ENCODE data around the gene DNAJC3. TPM values are rescaled to one million over a fixed set of nuclear protein-coding genes. Genes with fewer than 3 reads are reported as not detected.
A peak's percentile ranks its signal among the peaks of the same experiment; 100 is the strongest.

DNAJC3 gene
- total and polyA plus RNA-seq, 2 of the 13 experiments (the other 11 are each of a cell fraction or from before 2014, with no cell fraction given), result 10.4 to 48.2 TPM

GRCh38 chr13:95676762-95677563, at the start of gene DNAJC3 (continued):
- no peak for TF ChIP-seq CBX2 (IDR thresholded peaks at IDR 0.05; ENCODE audit: low read depth, low read length)
- TF ChIP-seq CBX2 (CRISPR knock-in tag; IDR thresholded peaks at IDR 0.05; ENCODE audit: low read depth), result no peak
- 0 out of 2 replicates have a peak, but pooled peaks have one; percentile 32 for TF ChIP-seq ZNF572 (CRISPR knock-in tag; IDR thresholded peaks at IDR 0.05)
- TF ChIP-seq ZC3H4 (CRISPR knock-in tag; IDR thresholded peaks at IDR 0.05; ENCODE audit: borderline replicate concordance), result 0 out of 2 replicates have a peak, but pooled peaks have one; percentile 7
- TF ChIP-seq CEBPB (IDR thresholded peaks at IDR 0.05; ENCODE audit: borderline replicate concordance, low read depth, low read length), result no peak
- TF ChIP-seq KLF12 (CRISPR knock-in tag; IDR thresholded peaks at IDR 0.05; ENCODE audit: borderline replicate concordance), result no peak
- TF ChIP-seq HNRNPL (IDR thresholded peaks at IDR 0.05; ENCODE audit: low read depth, low read length), result no peak
- no peak for TF ChIP-seq ZNF672 (CRISPR knock-in tag; IDR thresholded peaks at IDR 0.05)
- peak; percentile 92 for TF ChIP-seq SNAPC4 (CRISPR knock-in tag; IDR thresholded peaks at IDR 0.05)
- no peak for TF ChIP-seq CENPX (CRISPR knock-in tag; IDR thresholded peaks at IDR 0.05)
- TF ChIP-seq, protein P1, sequence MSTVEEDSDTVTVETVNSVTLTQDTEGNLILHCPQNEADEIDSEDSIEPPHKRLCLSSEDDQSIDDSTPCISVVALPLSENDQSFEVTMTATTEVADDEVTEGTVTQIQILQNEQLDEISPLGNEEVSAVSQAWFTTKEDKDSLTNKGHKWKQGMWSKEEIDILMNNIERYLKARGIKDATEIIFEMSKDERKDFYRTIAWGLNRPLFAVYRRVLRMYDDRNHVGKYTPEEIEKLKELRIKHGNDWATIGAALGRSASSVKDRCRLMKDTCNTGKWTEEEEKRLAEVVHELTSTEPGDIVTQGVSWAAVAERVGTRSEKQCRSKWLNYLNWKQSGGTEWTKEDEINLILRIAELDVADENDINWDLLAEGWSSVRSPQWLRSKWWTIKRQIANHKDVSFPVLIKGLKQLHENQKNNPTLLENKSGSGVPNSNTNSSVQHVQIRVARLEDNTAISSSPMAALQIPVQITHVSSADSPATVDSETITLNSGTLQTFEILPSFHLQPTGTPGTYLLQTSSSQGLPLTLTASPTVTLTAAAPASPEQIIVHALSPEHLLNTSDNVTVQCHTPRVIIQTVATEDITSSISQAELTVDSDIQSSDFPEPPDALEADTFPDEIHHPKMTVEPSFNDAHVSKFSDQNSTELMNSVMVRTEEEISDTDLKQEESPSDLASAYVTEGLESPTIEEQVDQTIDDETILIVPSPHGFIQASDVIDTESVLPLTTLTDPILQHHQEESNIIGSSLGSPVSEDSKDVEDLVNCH (CRISPR knock-in tag; IDR thresholded peaks at IDR 0.05), result no peak
- peak; percentile 86 for TF ChIP-seq ZSCAN31 (CRISPR knock-in tag; IDR thresholded peaks at IDR 0.05; ENCODE audit: low read depth)
- TF ChIP-seq, protein P2, sequence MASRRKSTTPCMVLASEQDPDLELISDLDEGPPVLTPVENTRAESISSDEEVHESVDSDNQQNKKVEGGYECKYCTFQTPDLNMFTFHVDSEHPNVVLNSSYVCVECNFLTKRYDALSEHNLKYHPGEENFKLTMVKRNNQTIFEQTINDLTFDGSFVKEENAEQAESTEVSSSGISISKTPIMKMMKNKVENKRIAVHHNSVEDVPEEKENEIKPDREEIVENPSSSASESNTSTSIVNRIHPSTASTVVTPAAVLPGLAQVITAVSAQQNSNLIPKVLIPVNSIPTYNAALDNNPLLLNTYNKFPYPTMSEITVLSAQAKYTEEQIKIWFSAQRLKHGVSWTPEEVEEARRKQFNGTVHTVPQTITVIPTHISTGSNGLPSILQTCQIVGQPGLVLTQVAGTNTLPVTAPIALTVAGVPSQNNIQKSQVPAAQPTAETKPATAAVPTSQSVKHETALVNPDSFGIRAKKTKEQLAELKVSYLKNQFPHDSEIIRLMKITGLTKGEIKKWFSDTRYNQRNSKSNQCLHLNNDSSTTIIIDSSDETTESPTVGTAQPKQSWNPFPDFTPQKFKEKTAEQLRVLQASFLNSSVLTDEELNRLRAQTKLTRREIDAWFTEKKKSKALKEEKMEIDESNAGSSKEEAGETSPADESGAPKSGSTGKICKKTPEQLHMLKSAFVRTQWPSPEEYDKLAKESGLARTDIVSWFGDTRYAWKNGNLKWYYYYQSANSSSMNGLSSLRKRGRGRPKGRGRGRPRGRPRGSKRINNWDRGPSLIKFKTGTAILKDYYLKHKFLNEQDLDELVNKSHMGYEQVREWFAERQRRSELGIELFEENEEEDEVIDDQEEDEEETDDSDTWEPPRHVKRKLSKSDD (CRISPR knock-in tag; IDR thresholded peaks at IDR 0.05; ENCODE audit: low read depth), result no peak
- TF ChIP-seq ZNF34 (CRISPR knock-in tag; IDR thresholded peaks at IDR 0.05; ENCODE audit: borderline replicate concordance), result no peak
- TF ChIP-seq SMAD9 (CRISPR knock-in tag; IDR thresholded peaks at IDR 0.05), result no peak
- TF ChIP-seq ELK4 (CRISPR knock-in tag; IDR thresholded peaks at IDR 0.05; ENCODE audit: borderline replicate concordance), result no peak
- 0 out of 2 replicates have a peak, but pooled peaks have one; percentile 35 for TF ChIP-seq ZBTB8A (CRISPR knock-in tag; IDR thresholded peaks at IDR 0.05; ENCODE audit: borderline replicate concordance, low read depth)
- peak; percentile 56; the same call in 1 of the 2 replicates for TF ChIP-seq KDM3A (CRISPR knock-in tag; IDR thresholded peaks at IDR 0.05; ENCODE audit: low read depth)
